Skeletal muscle tissue (tissue), 4 donors: ENCODE results near the gene OPTN. TPM values are rescaled to one million over a fixed set of nuclear protein-coding genes. Genes with fewer than 3 reads are reported as not detected.

ENCODE experiments used
- H3K27ac ChIP-seq: one replicate; pipeline ENCODE4 v1.7.0; 2013; ENCODE audit warnings: mild to moderate bottlenecking, low read depth, low read length, inconsistent platforms
- H3K27me3 ChIP-seq, 3 donors: one replicate each; pipeline ENCODE4 v1.7.0; 2013; ENCODE audit warnings: low read length in 3 of 3; ENCODE audit not compliant: control insufficient read depth in 3 of 3, insufficient read depth in 3 of 3
- H3K36me3 ChIP-seq, 3 donors: one replicate each; pipeline ENCODE4 v1.7.0; 2013; ENCODE audit warnings: low read length in 3 of 3; ENCODE audit not compliant: control insufficient read depth in 3 of 3, insufficient read depth in 3 of 3
- H3K4me1 ChIP-seq, 3 donors: one replicate each; pipeline ENCODE4 v1.7.0; 2013; ENCODE audit warnings: low read length in 3 of 3, mild to moderate bottlenecking in 3 of 3; ENCODE audit not compliant: control insufficient read depth in 3 of 3, insufficient read depth in 3 of 3
- H3K4me3 ChIP-seq, 3 donors: one replicate each; pipeline ENCODE4 v1.7.0; 2013; ENCODE audit warnings: low read length in 3 of 3
- H3K9ac ChIP-seq, 3 donors: one replicate each; pipeline ENCODE4 v1.7.0; 2013; ENCODE audit warnings: low read length in 3 of 3, mild to moderate bottlenecking in 3 of 3, moderate library complexity in 2 of 3, low read depth in 1 of 3
- H3K9me3 ChIP-seq, 3 donors: one replicate each; pipeline ENCODE4 v1.7.0; 2013; ENCODE audit warnings: low read length in 3 of 3; ENCODE audit not compliant: control insufficient read depth in 3 of 3
- total RNA-seq: library from RNA; depleted of rRNA; stranded (reverse); fragments of >200 nt; gene quantifications from one replicate; pipeline ENCODE4 v1.2.3, GENCODE V29; 2014
- donor health status: Osteomylitis.

Gene OPTN
- total RNA-seq, 1 donor from 2014 or later: 13.0 TPM

DNA sequence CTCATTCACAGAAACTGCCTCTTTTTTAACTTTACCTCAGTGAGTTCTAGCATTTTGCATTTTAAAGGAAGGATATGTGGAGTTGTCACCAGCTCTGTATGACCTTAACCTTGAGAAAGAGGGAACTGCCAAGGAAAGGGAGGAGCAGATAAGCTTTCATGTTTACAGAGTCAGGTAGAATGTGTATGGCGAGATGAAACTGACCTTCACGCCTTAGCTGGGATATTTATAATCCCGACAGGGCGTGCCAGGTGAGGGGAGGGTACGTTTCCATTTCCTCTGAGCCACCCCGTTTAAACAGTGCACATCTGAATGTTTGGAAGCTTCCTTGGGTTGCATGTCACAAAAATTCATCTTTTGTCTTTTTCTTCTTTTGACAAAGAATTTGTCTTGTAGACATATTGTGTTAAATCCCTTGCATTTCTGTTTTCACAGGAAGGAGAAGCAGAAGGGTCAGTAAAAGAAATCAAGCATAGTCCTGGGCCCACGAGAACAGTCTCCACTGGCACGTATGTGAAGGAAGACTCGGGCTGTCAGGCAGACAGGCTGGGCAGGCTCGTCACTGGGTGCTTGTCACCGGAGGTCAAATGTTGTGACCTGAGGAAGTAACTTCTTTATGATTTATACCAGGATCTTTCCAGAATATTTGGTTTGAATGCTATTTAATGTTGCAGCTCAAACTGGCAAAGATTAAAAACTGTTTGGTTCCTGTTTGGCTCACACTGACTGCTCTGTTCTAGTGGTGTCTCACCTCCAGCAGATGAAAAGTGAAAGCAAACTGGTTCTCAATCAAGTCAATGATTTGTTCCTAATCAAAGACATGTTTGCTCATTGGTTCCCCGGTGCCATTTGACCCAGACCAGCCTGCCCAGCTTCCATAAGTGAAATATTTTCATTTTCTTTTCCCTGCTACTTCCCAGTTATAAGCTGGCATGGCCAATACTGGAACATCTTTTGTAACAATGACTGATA lies 16.2 kb downstream of the OPTN start:
- H3K27me3 ChIP-seq: no peaks in the 10 kb centered on the region
- no peaks in the 10 kb centered on the region for H3K9me3 ChIP-seq
- H3K27ac ChIP-seq: peak overlapping the region; percentile 92
- H3K9ac ChIP-seq: peak overlapping the region; percentile 23 to 54 (median 47)
- peaks cover 34 to 54% (median 40%) of the 10 kb centered on the region in 3 donors for H3K36me3 ChIP-seq
- H3K4me1 ChIP-seq: peaks cover 34 to 48% (median 42%) of the 10 kb centered on the region in 3 donors
- peak overlapping the region in 2 of 3 donors; percentile 15 to 29 for H3K4me3 ChIP-seq

DNA sequence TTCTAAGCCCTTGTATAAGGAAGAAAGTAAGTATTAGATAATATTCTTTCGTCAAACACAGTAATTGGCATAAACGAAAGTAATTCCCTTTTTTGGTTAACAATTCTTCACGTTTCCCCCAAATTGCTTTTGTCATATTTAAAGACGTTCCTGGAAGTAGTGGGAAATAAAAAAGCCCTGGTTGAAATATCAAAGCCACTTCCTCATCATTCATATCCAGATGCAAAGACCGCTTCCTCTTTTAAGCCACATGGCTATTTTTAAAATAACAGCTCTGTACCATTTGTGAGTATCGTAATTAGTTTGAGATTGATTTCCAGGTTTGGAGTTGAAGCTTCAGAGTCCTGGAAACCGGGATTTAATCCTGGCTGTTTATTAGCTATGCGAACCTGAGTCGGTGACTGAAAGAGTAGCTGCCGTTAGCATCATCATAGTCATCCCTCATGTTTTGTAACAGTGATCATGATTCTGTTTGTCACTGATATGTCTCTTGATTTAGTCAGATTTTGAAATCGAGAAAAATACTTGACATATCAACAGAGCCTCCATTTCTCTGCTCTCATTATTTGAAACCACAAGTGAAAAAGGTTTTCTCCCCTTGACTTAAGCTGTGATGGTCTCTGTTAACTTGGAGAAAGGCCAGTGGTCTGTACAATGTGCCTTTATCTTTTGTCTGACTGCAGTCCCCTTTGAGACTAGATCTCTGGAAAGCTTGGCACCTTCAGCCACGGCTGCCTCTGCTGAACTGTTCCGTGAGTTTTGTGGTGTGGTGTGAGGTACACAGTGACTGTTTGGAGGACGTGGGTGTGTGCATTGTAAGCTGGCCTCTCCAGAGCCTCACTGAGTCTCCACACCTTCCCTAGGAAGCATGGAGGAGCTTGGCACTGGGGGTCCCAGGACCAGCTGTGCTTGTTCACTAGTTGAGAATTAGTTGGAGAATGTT lies 18.1 kb downstream of the OPTN start:
- Histone ChIP-seq H3K27me3 (no peaks in the 10 kb centered on the region), H3K9ac (peak overlapping the region; percentile 54 to 71 (median 69)), H3K27ac (peak overlapping the region; percentile 92), H3K9me3 (no peaks in the 10 kb centered on the region), H3K36me3 (peaks cover 26 to 52% (median 42%) of the 10 kb centered on the region in 3 donors), H3K4me1 (peaks cover 40 to 53% (median 48%) of the 10 kb centered on the region in 3 donors), H3K4me3 (peak overlapping the region in 2 of 3 donors; percentile 36 to 39)

DNA sequence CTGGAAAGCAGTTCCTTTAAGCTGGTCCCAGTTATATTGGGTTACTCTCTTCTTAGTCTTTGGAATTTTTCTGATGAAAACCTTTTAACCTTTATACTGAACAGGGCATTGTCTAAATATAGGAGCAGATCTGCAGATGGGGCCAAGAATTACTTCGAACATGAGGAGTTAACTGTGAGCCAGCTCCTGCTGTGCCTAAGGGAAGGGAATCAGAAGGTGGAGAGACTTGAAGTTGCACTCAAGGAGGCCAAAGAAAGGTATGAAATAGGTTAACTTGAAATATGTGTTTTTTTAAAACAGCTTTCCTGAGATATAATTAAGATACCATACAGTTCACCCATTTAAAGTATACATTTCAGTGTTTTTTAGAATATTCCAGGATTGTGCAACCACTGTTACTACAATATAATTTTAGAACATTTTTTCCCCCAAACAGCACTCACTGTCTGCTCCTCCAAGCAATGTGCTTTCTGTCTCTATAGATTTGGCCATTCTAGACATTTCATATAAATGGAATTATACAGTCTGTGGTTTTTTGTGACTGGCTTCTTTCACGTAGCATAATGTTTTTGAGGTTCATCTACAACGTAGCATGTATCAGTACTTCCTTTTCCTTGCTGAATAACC lies 18.9 kb downstream of the OPTN start:
- H3K9me3 ChIP-seq: no peaks in the 10 kb centered on the region
- H3K27ac ChIP-seq: peak overlapping the region; percentile 92
- H3K9ac ChIP-seq: peak overlapping the region; percentile 54 to 71 (median 69)
- H3K4me3 ChIP-seq: peak overlapping the region in 2 of 3 donors; percentile 36 to 39
- H3K4me1 ChIP-seq: peaks cover 40 to 50% (median 48%) of the 10 kb centered on the region in 3 donors
- H3K36me3 ChIP-seq: peaks cover 27 to 53% (median 42%) of the 10 kb centered on the region in 3 donors
- no peaks in the 10 kb centered on the region for H3K27me3 ChIP-seq

DNA sequence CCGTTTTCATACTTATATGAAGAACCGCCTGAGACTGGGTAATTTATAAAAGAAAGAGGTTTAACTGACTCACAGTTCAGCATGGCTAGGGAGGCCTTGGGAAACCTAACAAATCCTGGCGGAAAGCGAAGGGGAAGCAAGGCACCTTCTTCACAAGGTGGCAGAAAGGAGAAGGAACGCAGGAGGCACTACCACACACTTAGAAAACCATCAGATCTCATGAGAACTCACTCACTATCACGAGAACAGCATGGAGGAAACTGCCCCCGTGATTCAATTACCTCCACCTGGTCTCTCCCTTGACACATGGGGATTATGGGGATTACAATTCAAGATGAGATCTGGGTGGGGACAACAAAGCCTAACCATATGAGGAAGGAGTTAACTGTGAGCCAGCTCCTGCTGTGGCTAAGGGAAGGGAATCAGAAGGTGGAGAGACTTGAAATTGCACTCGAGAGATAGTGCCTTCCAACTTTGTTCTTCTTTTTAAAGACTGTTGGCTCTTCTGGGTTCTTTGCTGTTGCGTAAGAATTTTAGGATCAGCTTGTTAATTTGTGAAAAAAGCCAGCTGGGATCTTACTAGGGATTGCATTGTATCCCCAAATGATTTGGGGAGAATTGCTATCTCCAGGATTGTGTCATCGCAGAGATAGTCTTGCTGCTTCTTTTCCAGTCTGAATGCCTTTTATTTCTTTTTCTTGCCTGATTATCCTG lies 21.0 kb downstream of the OPTN start:
- Histone ChIP-seq H3K27me3 (no peaks in the 10 kb centered on the region), H3K9ac (no peak overlapping the region), H3K4me3 (no peak overlapping the region), H3K27ac (peak overlapping the region; percentile 29), H3K4me1 (peaks cover 38 to 45% (median 44%) of the 10 kb centered on the region in 3 donors), H3K36me3 (peaks cover 36 to 69% (median 60%) of the 10 kb centered on the region in 3 donors), H3K9me3 (no peaks in the 10 kb centered on the region)

DNA sequence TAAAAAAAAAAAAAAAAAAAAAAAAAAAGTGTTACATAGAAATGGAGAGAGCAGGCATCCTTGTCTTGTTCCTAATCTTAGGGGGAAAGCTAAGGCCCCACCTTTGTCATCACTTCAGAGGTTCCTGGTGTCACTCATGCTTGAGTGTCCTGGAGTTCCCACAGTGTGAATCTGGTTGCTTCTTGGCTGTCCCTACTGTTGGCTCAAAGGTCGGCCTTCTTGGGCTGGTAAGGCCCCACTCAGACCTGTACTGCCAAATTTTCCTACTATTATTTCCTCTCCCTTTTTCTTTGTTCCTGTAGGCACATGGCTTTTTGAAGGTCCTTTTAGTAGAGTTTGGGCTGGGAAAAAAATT lies 21.5 kb downstream of the OPTN start:
- H3K27me3 ChIP-seq: no peaks in the 10 kb centered on the region
- H3K9me3 ChIP-seq: no peaks in the 10 kb centered on the region
- peaks cover 33 to 40% (median 39%) of the 10 kb centered on the region in 3 donors for H3K4me1 ChIP-seq
- peaks cover 34 to 71% (median 58%) of the 10 kb centered on the region in 3 donors for H3K36me3 ChIP-seq
- no peak overlapping the region for H3K27ac ChIP-seq
- H3K9ac ChIP-seq: no peak overlapping the region
- no peak overlapping the region for H3K4me3 ChIP-seq

DNA sequence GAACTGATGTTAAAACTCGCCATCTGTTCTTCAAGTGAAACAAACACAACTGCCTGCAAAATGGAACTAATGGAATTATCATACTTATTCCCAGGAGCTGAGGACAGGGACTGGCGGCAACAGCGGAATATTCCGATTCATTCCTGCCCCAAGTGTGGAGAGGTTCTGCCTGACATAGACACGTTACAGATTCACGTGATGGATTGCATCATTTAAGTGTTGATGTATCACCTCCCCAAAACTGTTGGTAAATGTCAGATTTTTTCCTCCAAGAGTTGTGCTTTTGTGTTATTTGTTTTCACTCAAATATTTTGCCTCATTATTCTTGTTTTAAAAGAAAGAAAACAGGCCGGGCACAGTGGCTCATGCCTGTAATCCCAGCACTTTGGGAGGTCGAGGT lies 36.7 kb downstream of the OPTN start:
- Histone ChIP-seq H3K27me3 (no peaks in the 10 kb centered on the region), H3K36me3 (peaks cover 68 to 83% (median 74%) of the 10 kb centered on the region in 3 donors), H3K9ac (no peak overlapping the region), H3K4me3 (no peak overlapping the region), H3K9me3 (no peaks in the 10 kb centered on the region), H3K4me1 (no peaks in the 10 kb centered on the region), H3K27ac (no peak overlapping the region)

DNA sequence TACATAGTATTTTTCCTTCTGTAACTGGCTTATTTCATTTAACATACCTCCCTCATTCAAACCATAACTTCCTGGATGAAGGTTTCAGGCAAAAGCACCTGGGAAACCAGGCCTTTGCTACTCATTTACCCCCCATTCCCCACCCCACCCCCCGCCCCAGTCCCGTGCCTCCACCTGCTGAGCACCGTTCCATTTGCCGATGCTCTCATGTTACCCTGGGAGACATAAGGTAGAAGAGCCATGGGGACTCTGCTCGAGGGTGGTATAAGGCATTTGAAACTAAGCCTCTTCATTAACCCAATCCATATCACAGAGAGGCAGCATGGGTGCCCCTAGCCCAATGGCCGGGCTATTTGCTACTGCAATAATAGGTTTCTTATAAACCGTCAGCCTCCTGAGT lies 39.2 kb downstream of the OPTN start:
- Histone ChIP-seq H3K27me3 (no peaks in the 10 kb centered on the region), H3K9me3 (no peaks in the 10 kb centered on the region), H3K4me1 (no peaks in the 10 kb centered on the region), H3K4me3 (no peak overlapping the region), H3K36me3 (peaks cover 51 to 69% (median 61%) of the 10 kb centered on the region in 3 donors), H3K27ac (no peak overlapping the region), H3K9ac (no peak overlapping the region)

DNA sequence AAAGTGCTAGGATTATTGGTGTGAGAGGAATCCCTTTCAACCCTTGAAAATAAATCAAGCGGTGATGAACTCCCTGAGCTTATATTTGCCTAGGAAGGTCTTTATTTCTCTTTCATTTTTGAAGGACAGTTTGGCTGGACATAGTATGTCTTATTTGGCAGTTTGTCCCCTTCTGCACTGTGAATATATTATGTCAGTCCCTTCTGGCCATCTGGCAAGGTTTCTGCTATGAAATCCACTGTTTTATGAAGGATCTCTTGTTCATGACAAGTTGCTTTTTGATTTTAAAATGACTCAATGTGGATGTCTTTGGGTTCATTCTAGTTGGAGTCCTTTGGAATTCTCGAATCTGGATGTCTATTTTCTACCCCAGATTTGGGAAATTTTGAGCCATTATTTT lies 39.7 kb downstream of the OPTN start:
- Histone ChIP-seq H3K27me3 (no peaks in the 10 kb centered on the region), H3K4me1 (no peaks in the 10 kb centered on the region), H3K9me3 (no peaks in the 10 kb centered on the region), H3K4me3 (no peak overlapping the region), H3K9ac (no peak overlapping the region), H3K36me3 (peaks cover 46 to 64% (median 57%) of the 10 kb centered on the region in 3 donors), H3K27ac (no peak overlapping the region)

DNA sequence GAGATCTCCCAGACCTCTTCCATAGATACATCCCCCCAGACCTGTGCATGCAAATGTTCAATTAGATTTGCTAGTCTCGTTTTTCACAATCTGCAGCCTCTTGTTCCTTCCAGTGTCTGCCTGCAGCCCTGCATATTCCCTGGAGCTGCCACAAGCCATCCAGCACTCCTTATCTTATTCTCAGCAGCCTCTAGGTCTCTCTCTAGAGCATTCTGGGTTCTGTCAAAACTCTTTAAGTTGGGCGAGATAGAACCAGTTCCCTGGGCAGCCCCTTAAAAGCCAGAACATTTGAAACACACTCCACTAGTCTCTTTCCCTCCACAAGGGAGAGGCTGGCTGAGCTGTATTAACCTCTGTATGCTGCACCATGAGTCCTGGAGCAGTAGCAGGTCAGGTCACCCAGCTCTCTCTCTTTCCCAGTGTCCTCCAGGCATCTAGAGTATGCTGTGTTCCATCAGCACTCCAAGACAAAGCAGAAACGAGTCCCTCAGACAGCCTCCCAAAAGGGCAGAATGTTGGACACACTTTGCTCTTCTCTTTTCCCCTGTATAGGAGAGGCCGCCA lies 40.7 kb downstream of the OPTN start:
- no peak overlapping the region for H3K27ac ChIP-seq
- H3K36me3 ChIP-seq: peaks cover 36 to 54% (median 47%) of the 10 kb centered on the region in 3 donors
- H3K4me3 ChIP-seq: no peak overlapping the region
- H3K9me3 ChIP-seq: no peaks in the 10 kb centered on the region
- no peak overlapping the region for H3K9ac ChIP-seq
- no peaks in the 10 kb centered on the region for H3K27me3 ChIP-seq
- H3K4me1 ChIP-seq: no peaks in the 10 kb centered on the region
